ENCODE measurements around the gene NOP9. TPM values are rescaled to one million over a fixed set of nuclear protein-coding genes. Genes with fewer than 3 reads are reported as not detected.

NOP9 gene
- total and polyA plus RNA-seq, 9 of the 15 experiments (the other 6 are each of a cell fraction or from before 2014, with no cell fraction given) = 1.0 to 27.9 (median 15.1) TPM

DNA sequence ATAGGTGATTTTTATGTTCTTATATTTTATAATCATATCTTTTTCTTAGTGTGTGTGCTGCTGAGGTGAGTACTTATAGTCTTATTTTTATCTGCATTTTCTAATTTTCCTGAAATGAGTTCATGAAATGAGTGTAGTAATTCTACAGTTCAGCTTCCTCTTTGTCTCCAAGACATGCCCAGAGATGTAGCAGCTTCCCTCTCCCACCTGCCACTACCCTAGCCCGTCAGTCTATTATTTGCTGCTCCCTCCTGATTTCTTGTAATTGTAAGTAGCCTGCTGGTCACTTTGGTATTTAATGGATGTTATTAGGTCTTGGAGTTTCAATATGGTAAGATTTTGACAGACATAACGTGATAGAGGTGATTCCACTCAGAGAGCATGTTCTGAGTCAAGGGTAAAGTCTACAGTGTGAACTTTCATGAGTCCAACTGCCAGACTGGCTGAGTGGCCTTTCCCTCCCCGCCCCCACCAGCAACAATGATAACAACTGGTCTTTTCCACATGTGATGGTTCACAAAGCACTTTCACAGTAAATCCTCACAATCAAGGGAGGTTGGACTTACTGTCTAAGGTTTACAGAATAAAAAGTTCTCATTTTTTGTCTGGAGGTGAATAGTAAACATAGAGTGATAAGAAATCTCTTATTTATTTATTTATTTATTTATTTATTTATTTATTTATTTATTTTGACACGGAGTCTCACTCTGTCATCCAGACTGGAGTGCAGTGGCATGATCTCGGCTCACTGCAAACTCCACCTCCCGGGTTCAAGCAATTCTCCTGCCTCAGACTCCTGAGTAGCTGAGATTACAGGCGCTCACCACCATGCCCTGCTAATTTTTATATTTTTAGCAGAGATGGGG, 44.4 kb downstream of the NOP9 start (continued):
- TF ChIP-seq ZNF407 (IDR thresholded peaks at IDR 0.05; ENCODE audit: low read depth) = no peak
- TF ChIP-seq, protein P1, sequence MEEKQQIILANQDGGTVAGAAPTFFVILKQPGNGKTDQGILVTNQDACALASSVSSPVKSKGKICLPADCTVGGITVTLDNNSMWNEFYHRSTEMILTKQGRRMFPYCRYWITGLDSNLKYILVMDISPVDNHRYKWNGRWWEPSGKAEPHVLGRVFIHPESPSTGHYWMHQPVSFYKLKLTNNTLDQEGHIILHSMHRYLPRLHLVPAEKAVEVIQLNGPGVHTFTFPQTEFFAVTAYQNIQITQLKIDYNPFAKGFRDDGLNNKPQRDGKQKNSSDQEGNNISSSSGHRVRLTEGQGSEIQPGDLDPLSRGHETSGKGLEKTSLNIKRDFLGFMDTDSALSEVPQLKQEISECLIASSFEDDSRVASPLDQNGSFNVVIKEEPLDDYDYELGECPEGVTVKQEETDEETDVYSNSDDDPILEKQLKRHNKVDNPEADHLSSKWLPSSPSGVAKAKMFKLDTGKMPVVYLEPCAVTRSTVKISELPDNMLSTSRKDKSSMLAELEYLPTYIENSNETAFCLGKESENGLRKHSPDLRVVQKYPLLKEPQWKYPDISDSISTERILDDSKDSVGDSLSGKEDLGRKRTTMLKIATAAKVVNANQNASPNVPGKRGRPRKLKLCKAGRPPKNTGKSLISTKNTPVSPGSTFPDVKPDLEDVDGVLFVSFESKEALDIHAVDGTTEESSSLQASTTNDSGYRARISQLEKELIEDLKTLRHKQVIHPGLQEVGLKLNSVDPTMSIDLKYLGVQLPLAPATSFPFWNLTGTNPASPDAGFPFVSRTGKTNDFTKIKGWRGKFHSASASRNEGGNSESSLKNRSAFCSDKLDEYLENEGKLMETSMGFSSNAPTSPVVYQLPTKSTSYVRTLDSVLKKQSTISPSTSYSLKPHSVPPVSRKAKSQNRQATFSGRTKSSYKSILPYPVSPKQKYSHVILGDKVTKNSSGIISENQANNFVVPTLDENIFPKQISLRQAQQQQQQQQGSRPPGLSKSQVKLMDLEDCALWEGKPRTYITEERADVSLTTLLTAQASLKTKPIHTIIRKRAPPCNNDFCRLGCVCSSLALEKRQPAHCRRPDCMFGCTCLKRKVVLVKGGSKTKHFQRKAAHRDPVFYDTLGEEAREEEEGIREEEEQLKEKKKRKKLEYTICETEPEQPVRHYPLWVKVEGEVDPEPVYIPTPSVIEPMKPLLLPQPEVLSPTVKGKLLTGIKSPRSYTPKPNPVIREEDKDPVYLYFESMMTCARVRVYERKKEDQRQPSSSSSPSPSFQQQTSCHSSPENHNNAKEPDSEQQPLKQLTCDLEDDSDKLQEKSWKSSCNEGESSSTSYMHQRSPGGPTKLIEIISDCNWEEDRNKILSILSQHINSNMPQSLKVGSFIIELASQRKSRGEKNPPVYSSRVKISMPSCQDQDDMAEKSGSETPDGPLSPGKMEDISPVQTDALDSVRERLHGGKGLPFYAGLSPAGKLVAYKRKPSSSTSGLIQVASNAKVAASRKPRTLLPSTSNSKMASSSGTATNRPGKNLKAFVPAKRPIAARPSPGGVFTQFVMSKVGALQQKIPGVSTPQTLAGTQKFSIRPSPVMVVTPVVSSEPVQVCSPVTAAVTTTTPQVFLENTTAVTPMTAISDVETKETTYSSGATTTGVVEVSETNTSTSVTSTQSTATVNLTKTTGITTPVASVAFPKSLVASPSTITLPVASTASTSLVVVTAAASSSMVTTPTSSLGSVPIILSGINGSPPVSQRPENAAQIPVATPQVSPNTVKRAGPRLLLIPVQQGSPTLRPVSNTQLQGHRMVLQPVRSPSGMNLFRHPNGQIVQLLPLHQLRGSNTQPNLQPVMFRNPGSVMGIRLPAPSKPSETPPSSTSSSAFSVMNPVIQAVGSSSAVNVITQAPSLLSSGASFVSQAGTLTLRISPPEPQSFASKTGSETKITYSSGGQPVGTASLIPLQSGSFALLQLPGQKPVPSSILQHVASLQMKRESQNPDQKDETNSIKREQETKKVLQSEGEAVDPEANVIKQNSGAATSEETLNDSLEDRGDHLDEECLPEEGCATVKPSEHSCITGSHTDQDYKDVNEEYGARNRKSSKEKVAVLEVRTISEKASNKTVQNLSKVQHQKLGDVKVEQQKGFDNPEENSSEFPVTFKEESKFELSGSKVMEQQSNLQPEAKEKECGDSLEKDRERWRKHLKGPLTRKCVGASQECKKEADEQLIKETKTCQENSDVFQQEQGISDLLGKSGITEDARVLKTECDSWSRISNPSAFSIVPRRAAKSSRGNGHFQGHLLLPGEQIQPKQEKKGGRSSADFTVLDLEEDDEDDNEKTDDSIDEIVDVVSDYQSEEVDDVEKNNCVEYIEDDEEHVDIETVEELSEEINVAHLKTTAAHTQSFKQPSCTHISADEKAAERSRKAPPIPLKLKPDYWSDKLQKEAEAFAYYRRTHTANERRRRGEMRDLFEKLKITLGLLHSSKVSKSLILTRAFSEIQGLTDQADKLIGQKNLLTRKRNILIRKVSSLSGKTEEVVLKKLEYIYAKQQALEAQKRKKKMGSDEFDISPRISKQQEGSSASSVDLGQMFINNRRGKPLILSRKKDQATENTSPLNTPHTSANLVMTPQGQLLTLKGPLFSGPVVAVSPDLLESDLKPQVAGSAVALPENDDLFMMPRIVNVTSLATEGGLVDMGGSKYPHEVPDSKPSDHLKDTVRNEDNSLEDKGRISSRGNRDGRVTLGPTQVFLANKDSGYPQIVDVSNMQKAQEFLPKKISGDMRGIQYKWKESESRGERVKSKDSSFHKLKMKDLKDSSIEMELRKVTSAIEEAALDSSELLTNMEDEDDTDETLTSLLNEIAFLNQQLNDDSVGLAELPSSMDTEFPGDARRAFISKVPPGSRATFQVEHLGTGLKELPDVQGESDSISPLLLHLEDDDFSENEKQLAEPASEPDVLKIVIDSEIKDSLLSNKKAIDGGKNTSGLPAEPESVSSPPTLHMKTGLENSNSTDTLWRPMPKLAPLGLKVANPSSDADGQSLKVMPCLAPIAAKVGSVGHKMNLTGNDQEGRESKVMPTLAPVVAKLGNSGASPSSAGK (IDR thresholded peaks at IDR 0.05) = no peak
- TF ChIP-seq ZNF239 (CRISPR knock-in tag; IDR thresholded peaks at IDR 0.05) = no peak
- TF ChIP-seq CHD4 (IDR thresholded peaks at IDR 0.05; ENCODE audit: insufficient read depth, insufficient replicate concordance, low read depth, low read length, poor library complexity, severe bottlenecking) = no peak
- no peak for TF ChIP-seq SIN3B (IDR thresholded peaks at IDR 0.05; ENCODE audit: low read depth)
- no peak for TF ChIP-seq EWSR1 (IDR thresholded peaks at IDR 0.05; ENCODE audit: borderline replicate concordance, low read depth, partially characterized antibody)
